OCI-LY1 (cell line): ENCODE data around the gene GRPR.

Experiments used
- H2AFZ ChIP-seq: fragments of 200-600 bp; sonication (generic), shearing (Covaris generic); 2 replicates; pipeline ENCODE4 v1.6.0; 2014; ENCODE audit warnings: antibody characterized with exemption, mild to moderate bottlenecking, low read length
- H3F3A ChIP-seq: fragments of 200-600 bp; sonication (generic), shearing (Covaris generic); 2 replicates; pipeline ENCODE4 v1.6.0; 2014; ENCODE audit warnings: mild to moderate bottlenecking, antibody characterized with exemption, low read length, moderate library complexity; ENCODE audit not compliant: insufficient read depth
- H3K27ac ChIP-seq: fragments of 200-600 bp; sonication (generic); 2 replicates; pipeline ENCODE4 v1.5.1; 2014; ENCODE audit warnings: low read length, mixed run types, mild to moderate bottlenecking, low read depth; ENCODE audit not compliant: poor library complexity, severe bottlenecking
- H3K27me3 ChIP-seq: fragments of 200-600 bp; sonication (generic); 2 replicates; pipeline ENCODE4 v1.6.0; 2014; ENCODE audit warnings: antibody characterized with exemption, mild to moderate bottlenecking, low read length, moderate library complexity; ENCODE audit not compliant: insufficient read depth
- H3K36me3 ChIP-seq: fragments of 200-600 bp; sonication (generic); 2 replicates; pipeline ENCODE4 v1.6.1; 2014; ENCODE audit warnings: mild to moderate bottlenecking, antibody characterized with exemption, low read length, moderate library complexity, mixed read lengths; ENCODE audit not compliant: insufficient read depth
- H3K4me1 ChIP-seq: fragments of 200-600 bp; sonication (generic); 2 replicates; pipeline ENCODE4 v1.5.1; 2014; ENCODE audit warnings: mild to moderate bottlenecking, low read length, moderate library complexity; ENCODE audit not compliant: insufficient read depth, severe bottlenecking
- H3K4me2 ChIP-seq: fragments of 200-600 bp; sonication (generic), shearing (Covaris generic); 2 replicates; pipeline ENCODE4 v1.6.1; 2014; ENCODE audit warnings: low read length
- H3K4me3 ChIP-seq: fragments of 200-600 bp; sonication (generic); 2 replicates; pipeline ENCODE4 v1.5.1; 2014; ENCODE audit warnings: low read length, low read depth, mild to moderate bottlenecking, mixed read lengths; ENCODE audit not compliant: poor library complexity, severe bottlenecking
- H3K79me2 ChIP-seq: fragments of 200-600 bp; shearing (Covaris generic); 2 replicates; pipeline ENCODE4 v1.6.1; 2016; ENCODE audit warnings: mixed run types, low read length, mixed read lengths; ENCODE audit not compliant: insufficient read depth
- H3K9ac ChIP-seq: fragments of 200-600 bp; sonication (generic), shearing (Covaris generic); 2 replicates; pipeline ENCODE4 v1.6.1; 2014; ENCODE audit warnings: mild to moderate bottlenecking, low read length, mixed read lengths
- H3K9me2 ChIP-seq: fragments of 200-600 bp; sonication (generic), shearing (Covaris generic); 2 replicates; pipeline ENCODE4 v1.6.1; 2014; ENCODE audit warnings: low read depth, mild to moderate bottlenecking, low read length, mixed read lengths
- H3K9me3 ChIP-seq: fragments of 200-600 bp; shearing (Covaris generic); 2 replicates; pipeline ENCODE4 v1.6.1; 2014; ENCODE audit warnings: low read length, mixed read lengths
- H4K20me1 ChIP-seq: fragments of 200-600 bp; sonication (generic), shearing (Covaris generic); 2 replicates; pipeline ENCODE4 v1.6.0; 2016; ENCODE audit warnings: mild to moderate bottlenecking, low read length; ENCODE audit not compliant: insufficient read depth
- CTCF ChIP-seq: fragments of 200-600 bp; sonication (generic), shearing (Covaris generic); IDR thresholded peaks from 2 replicates; pipeline ENCODE4 v1.5.1; 2017; ENCODE audit warnings: mild to moderate bottlenecking, antibody characterized with exemption, low read length, moderate library complexity, mixed read lengths
- EZH2 ChIP-seq: fragments of 200-600 bp; sonication (generic), shearing (Covaris generic); IDR thresholded peaks from 2 replicates; pipeline ENCODE4 v1.8.0; 2017; ENCODE audit warnings: borderline replicate concordance, mixed run types, mild to moderate bottlenecking, antibody characterized with exemption, low read length, moderate library complexity, mixed read lengths

Gene GRPR

GRCh38 chrX:16145656-16146055 is 22.3 kb downstream of the GRPR start:
- Histone ChIP-seq H2AFZ (no peak overlapping the region), H3K4me2 (no peak overlapping the region), H3K4me1 (no peaks in the 10 kb centered on the region), H4K20me1 (no peaks in the 10 kb centered on the region), H3K4me3 (no peak overlapping the region), H3K79me2 (no peaks in the 10 kb centered on the region), H3F3A (no peaks in the 10 kb centered on the region), H3K9me2 (no peaks in the 10 kb centered on the region), H3K27me3 (no peaks in the 10 kb centered on the region), H3K36me3 (no peaks in the 10 kb centered on the region), H3K9me3 (no peaks in the 10 kb centered on the region), H3K9ac (no peak overlapping the region), H3K27ac (no peak overlapping the region)
- TF ChIP-seq CTCF (no peak), EZH2 (no peak)

- Histone ChIP-seq H3K27me3 (no peaks in the 10 kb centered on the region), H3K4me1 (no peaks in the 10 kb centered on the region), H3K4me3 (no peak overlapping the region), H3K9me3 (no peaks in the 10 kb centered on the region), H3K79me2 (no peaks in the 10 kb centered on the region), H3K27ac (no peak overlapping the region), H3K36me3 (no peaks in the 10 kb centered on the region), H2AFZ (no peak overlapping the region), H3K9me2 (no peaks in the 10 kb centered on the region), H3K9ac (no peak overlapping the region), H4K20me1 (no peaks in the 10 kb centered on the region), H3K4me2 (no peak overlapping the region), H3F3A (no peaks in the 10 kb centered on the region)
- TF ChIP-seq EZH2 (no peak), CTCF (no peak)
These were observed 25.5 kb downstream of the GRPR start for GRCh38 chrX:16148896-16149295.

GRCh38 chrX:16155581-16156096 is 32.3 kb downstream of the GRPR start:
- Histone ChIP-seq H3K4me1 (no peaks in the 10 kb centered on the region), H3K9me3 (no peaks in the 10 kb centered on the region), H3K27me3 (no peaks in the 10 kb centered on the region)

More at GRCh38 chrX:16155581-16156096, 32.3 kb downstream of the GRPR start:
- Histone ChIP-seq H3K27ac (no peak overlapping the region), H3K4me3 (no peak overlapping the region), H4K20me1 (no peaks in the 10 kb centered on the region), H2AFZ (no peak overlapping the region), H3K9me2 (no peaks in the 10 kb centered on the region), H3F3A (no peaks in the 10 kb centered on the region), H3K36me3 (no peaks in the 10 kb centered on the region), H3K79me2 (no peaks in the 10 kb centered on the region), H3K4me2 (no peak overlapping the region), H3K9ac (no peak overlapping the region)
- TF ChIP-seq CTCF, result no peak
- TF ChIP-seq EZH2, result no peak
